Skeletal muscle satellite cell (primary cell): ENCODE data around the gene ANAPC15. TPM values are rescaled to one million over a fixed set of nuclear protein-coding genes. Genes with fewer than 3 reads are reported as not detected.
"Not testable (repeated sequence)": the region's sequence is repeated elsewhere in the genome, so short reads cannot be mapped to it uniquely, and the experiment has no call there.

ENCODE experiments used
- H3K27me3 ChIP-seq: 2 replicates; pipeline ENCODE4 v1.7.0; 2013; ENCODE audit warnings: low read length; ENCODE audit not compliant: control insufficient read depth, insufficient read depth
- H3K36me3 ChIP-seq: 2 replicates; pipeline ENCODE4 v1.7.0; 2013; ENCODE audit warnings: mild to moderate bottlenecking, control low read depth, low read length; ENCODE audit not compliant: insufficient read depth
- H3K4me1 ChIP-seq: 2 replicates; pipeline ENCODE4 v1.7.0; 2013; ENCODE audit warnings: low read length; ENCODE audit not compliant: control insufficient read depth, insufficient read depth
- H3K4me2 ChIP-seq: 2 replicates; pipeline ENCODE4 v1.7.0; 2013; ENCODE audit warnings: mild to moderate bottlenecking, low read length
- H3K4me3 ChIP-seq: 2 replicates; pipeline ENCODE4 v1.7.0; 2013; ENCODE audit warnings: low read length
- H3K9ac ChIP-seq: 2 replicates; pipeline ENCODE4 v1.7.0; 2013; ENCODE audit warnings: mild to moderate bottlenecking, low read depth, low read length, moderate library complexity
- H3K9me3 ChIP-seq: replicated peaks from 2 replicates; pipeline ENCODE4 v1.7.0; 2013; ENCODE audit warnings: mild to moderate bottlenecking, control low read depth, low read length
- total RNA-seq: library from RNA; depleted of rRNA; stranded (reverse); fragments of >200 nt; gene quantifications from 2 replicates; pipeline ENCODE4 v1.2.3, GENCODE V29; 2012; rRNA removed

ANAPC15 gene
- total RNA-seq, result 26.6 and 34.0 TPM in 2 replicates

GRCh38 chr11:72112143-72112977 lies at the start of gene ANAPC15:
TSS of gene ANAPC15 (minus strand) at chr11:72112695. CDS start at chr11:72111276, 1,419 bp downstream.
- peak within 1 kb of the TSS; percentile 77 for H3K4me3 ChIP-seq
- no peaks in the 10 kb centered on the region for H3K36me3 ChIP-seq
- H3K27me3 ChIP-seq, result no peaks in the 10 kb centered on the region
- H3K9me3 ChIP-seq, result no peaks in the 10 kb centered on the region
- H3K4me2 ChIP-seq, result peak within 1 kb of the TSS; percentile 84
- H3K4me1 ChIP-seq, result peaks cover 18% of the 10 kb centered on the region
- peak within 1 kb of the TSS; percentile 93 for H3K9ac ChIP-seq

GRCh38 chr11:72160319-72160718 lies 47.8 kb upstream of the ANAPC15 start:
- Histone ChIP-seq H3K4me3 (no peak overlapping the region), H3K4me2 (no peak overlapping the region), H3K36me3 (no peaks in the 10 kb centered on the region), H3K9ac (no peak overlapping the region), H3K4me1 (no peaks in the 10 kb centered on the region), H3K9me3 (no peaks in the 10 kb centered on the region), H3K27me3 (peaks cover 43% of the 10 kb centered on the region)

- H3K27me3 ChIP-seq, result peaks cover 34% of the 10 kb centered on the region
- no peaks in the 10 kb centered on the region for H3K9me3 ChIP-seq
- H3K36me3 ChIP-seq, result no peaks in the 10 kb centered on the region
- H3K4me3 ChIP-seq, result no peak overlapping the region
- no peak overlapping the region for H3K9ac ChIP-seq
- no peaks in the 10 kb centered on the region for H3K4me1 ChIP-seq
- H3K4me2 ChIP-seq, result no peak overlapping the region
Observed at GRCh38 chr11:72157131-72157530, 44.6 kb upstream of the ANAPC15 start.

DNA sequence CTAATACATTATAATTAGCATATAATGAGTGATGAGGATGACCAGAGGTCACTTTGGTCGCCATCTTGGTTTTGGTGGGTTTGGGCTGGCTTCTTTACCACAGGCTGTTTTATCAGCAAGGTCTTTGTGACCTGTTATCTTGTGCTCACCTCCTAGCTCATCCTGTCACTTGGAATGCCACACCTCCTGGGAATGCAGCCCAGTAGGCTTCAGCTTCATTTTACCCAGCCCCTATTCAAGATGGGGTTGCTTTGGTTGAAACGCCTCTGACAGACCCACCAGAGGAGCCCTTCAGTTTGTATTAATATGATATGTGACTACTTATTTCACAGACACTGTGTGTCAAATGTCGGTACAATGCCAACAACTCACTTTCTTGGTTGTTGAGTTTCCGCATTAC lies 43.3 kb upstream of the ANAPC15 start:
- H3K36me3 ChIP-seq, result no peaks in the 10 kb centered on the region
- H3K27me3 ChIP-seq, result peaks cover 25% of the 10 kb centered on the region
- no peak overlapping the region for H3K9ac ChIP-seq
- H3K9me3 ChIP-seq, result no peaks in the 10 kb centered on the region
- H3K4me3 ChIP-seq, result no peak overlapping the region
- H3K4me2 ChIP-seq, result no peak overlapping the region
- H3K4me1 ChIP-seq, result no peaks in the 10 kb centered on the region

- Histone ChIP-seq H3K9me3 (no peaks in the 10 kb centered on the region), H3K27me3 (peaks cover 23% of the 10 kb centered on the region)
Observed at GRCh38 chr11:72154816-72155215, 42.3 kb upstream of the ANAPC15 start.

GRCh38 chr11:72153874-72154273 lies 41.4 kb upstream of the ANAPC15 start:
- not testable (repeated sequence) for H3K4me1 ChIP-seq, H3K4me3 ChIP-seq, H3K9ac ChIP-seq, H3K9me3 ChIP-seq, H3K36me3 ChIP-seq, H3K4me2 ChIP-seq
- peaks cover 13% of the 10 kb centered on the region for H3K27me3 ChIP-seq

More at GRCh38 chr11:72154816-72155215, 42.3 kb upstream of the ANAPC15 start:
- Histone ChIP-seq H3K9ac (no peak overlapping the region), H3K4me2 (no peak overlapping the region), H3K4me3 (no peak overlapping the region), H3K36me3 (no peaks in the 10 kb centered on the region), H3K4me1 (no peaks in the 10 kb centered on the region)

DNA sequence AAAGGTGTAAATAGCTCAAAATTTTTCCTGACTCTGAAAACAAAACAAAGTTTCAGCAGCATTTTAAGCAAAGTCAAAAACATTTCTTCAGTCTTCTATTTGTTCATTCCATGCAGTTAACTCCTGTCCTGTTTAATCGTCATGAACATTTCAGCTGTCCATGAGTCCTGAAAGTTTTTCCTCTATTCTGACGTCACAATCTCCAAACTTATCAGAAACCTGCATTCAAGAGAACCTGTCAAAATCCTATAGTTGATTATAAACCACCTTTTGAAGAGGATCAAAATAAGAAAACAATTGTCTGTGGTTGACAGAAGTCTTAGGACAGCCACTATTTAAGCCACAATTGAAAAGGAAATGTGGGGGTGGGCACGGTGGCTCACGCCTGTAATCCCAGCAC lies 38.4 kb upstream of the ANAPC15 start:
- Histone ChIP-seq H3K4me2 (no peak overlapping the region), H3K9ac (no peak overlapping the region), H3K9me3 (no peaks in the 10 kb centered on the region), H3K4me1 (no peaks in the 10 kb centered on the region), H3K36me3 (no peaks in the 10 kb centered on the region), H3K27me3 (peaks cover 8% of the 10 kb centered on the region), H3K4me3 (no peak overlapping the region)

GRCh38 chr11:72146625-72147024 lies 34.1 kb upstream of the ANAPC15 start:
- Histone ChIP-seq H3K4me1 (peaks cover 21% of the 10 kb centered on the region), H3K4me2 (no peak overlapping the region), H3K27me3 (no peaks in the 10 kb centered on the region), H3K9ac (no peak overlapping the region), H3K9me3 (no peaks in the 10 kb centered on the region), H3K4me3 (no peak overlapping the region), H3K36me3 (no peaks in the 10 kb centered on the region)

GRCh38 chr11:72144807-72145565 lies 32.5 kb upstream of the ANAPC15 start:
- no peak overlapping the region for H3K4me3 ChIP-seq
- H3K4me1 ChIP-seq, result peaks cover 36% of the 10 kb centered on the region
- H3K4me2 ChIP-seq, result no peak overlapping the region
- no peaks in the 10 kb centered on the region for H3K9me3 ChIP-seq
- no peaks in the 10 kb centered on the region for H3K27me3 ChIP-seq
- H3K36me3 ChIP-seq, result no peaks in the 10 kb centered on the region
- peak overlapping the region; percentile 53 for H3K9ac ChIP-seq

GRCh38 chr11:72142543-72142942 lies 30.0 kb upstream of the ANAPC15 start:
- not testable (repeated sequence) for H3K4me3 ChIP-seq, H3K9ac ChIP-seq, H3K9me3 ChIP-seq, H3K36me3 ChIP-seq, H3K27me3 ChIP-seq, H3K4me2 ChIP-seq
- H3K4me1 ChIP-seq, result peaks cover 41% of the 10 kb centered on the region

DNA sequence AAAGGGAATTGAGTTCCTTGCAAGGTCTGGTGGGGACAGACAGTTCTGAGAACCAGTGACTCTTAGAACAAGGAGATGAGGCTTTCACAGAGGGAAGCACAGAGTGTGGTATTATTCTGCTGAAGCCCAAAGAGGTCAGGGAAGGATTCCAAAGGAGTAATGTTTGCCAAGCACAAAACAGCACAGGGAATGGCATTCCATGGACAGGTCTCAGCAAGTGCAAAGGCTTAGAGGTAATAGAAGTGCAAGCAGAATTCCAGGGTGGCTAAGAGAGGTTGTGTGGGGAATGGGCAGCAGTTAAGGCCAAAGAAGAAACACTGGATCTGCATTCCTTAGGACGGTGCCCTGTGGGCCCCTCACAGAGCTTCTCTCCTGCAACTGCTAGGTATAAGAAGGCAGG lies 29.6 kb upstream of the ANAPC15 start:
- H3K36me3 ChIP-seq, H3K4me3 ChIP-seq, H3K9me3 ChIP-seq, H3K27me3 ChIP-seq, H3K4me2 ChIP-seq: not testable (repeated sequence)
- Histone ChIP-seq H3K9ac (peak overlapping the region; percentile 57), H3K4me1 (peaks cover 41% of the 10 kb centered on the region)
